ENCODE measurements around the gene PSD2.

The PSD2 gene

GRCh38 chr5:139838381-139839197 lies 43.0 kb downstream of the PSD2 start:
- no peak for DNase-seq (ENCODE audit: low read depth)

- no peak for DNase-seq (ENCODE audit: low read depth)
Observed at GRCh38 chr5:139839232-139839815, 43.7 kb downstream of the PSD2 start.

- no peak for DNase-seq (ENCODE audit: low read depth)
Observed at GRCh38 chr5:139839918-139840317, 44.3 kb downstream of the PSD2 start.

- no peak for DNase-seq (ENCODE audit: low read depth)
Observed at GRCh38 chr5:139841549-139841948, 45.9 kb downstream of the PSD2 start.

GRCh38 chr5:139842321-139842720 lies 46.7 kb downstream of the PSD2 start:
- DNase-seq (ENCODE audit: low read depth) = no peak

GRCh38 chr5:139843991-139844390 lies 48.4 kb downstream of the PSD2 start:
- no peak for DNase-seq (ENCODE audit: low read depth)

GRCh38 chr5:139844472-139845145 lies 49.0 kb downstream of the PSD2 start:
- DNase-seq (ENCODE audit: low read depth) = peak; percentile 36

- DNase-seq (ENCODE audit: low read depth) = no peak
Observed at GRCh38 chr5:139845846-139846681, 50.5 kb downstream of the PSD2 start.

GRCh38 chr5:139847091-139847490 lies 51.5 kb downstream of the PSD2 start:
- DNase-seq (ENCODE audit: low read depth) = no peak

GRCh38 chr5:139847790-139848507 lies 52.3 kb downstream of the PSD2 start:
- no peak for DNase-seq (ENCODE audit: low read depth)

- DNase-seq (ENCODE audit: low read depth) = no peak
Observed at GRCh38 chr5:139848508-139849100, 53.0 kb downstream of the PSD2 start.

- no peak for DNase-seq (ENCODE audit: low read depth)
Observed at GRCh38 chr5:139849501-139849900, 53.9 kb downstream of the PSD2 start.

GRCh38 chr5:139849942-139850341 lies 54.3 kb downstream of the PSD2 start:
- no peak for DNase-seq (ENCODE audit: low read depth)

- no peak for DNase-seq (ENCODE audit: low read depth)
Observed at GRCh38 chr5:139850423-139851016, 54.9 kb downstream of the PSD2 start.

GRCh38 chr5:139851558-139851957 lies 56.0 kb downstream of the PSD2 start:
- no peak for DNase-seq (ENCODE audit: low read depth)

- no peak for DNase-seq (ENCODE audit: low read depth)
Observed at GRCh38 chr5:139852696-139853095, 57.1 kb downstream of the PSD2 start.

GRCh38 chr5:139854029-139854605 lies 58.5 kb downstream of the PSD2 start:
- DNase-seq (ENCODE audit: low read depth) = no peak

- no peak for DNase-seq (ENCODE audit: low read depth)
Observed at GRCh38 chr5:139854953-139855352, 59.3 kb downstream of the PSD2 start.

- no peak for DNase-seq (ENCODE audit: low read depth)
Observed at GRCh38 chr5:139855451-139855850, 59.8 kb downstream of the PSD2 start.

- no peak for DNase-seq (ENCODE audit: low read depth)
Observed at GRCh38 chr5:139855946-139856540, 60.4 kb downstream of the PSD2 start.
